PFSK-1 (cell line): Measurements from ENCODE around the gene ALG5.

Source experiments
- POLR2AphosphoS5 ChIP-seq: IDR thresholded peaks from 2 replicates; pipeline ENCODE4 v1.6.1; 2012; ENCODE audit warnings: low read depth, mild to moderate bottlenecking, control low read depth, low read length, moderate library complexity
- TAF1 ChIP-seq: IDR thresholded peaks from 2 replicates; pipeline ENCODE4 v1.6.1; 2012; ENCODE audit warnings: low read length, control low read depth, borderline replicate concordance; ENCODE audit not compliant: insufficient read depth
- TF ChIP-seq, protein P1 (sequence below), 2 experiments: IDR thresholded peaks; 2 replicates each; pipeline versions ENCODE4 v1.6.1 to v1.8.0; 2011 to 2012; ENCODE audit warnings: low read depth in 2 of 2, low read length in 2 of 2, control low read depth in 1 of 2, inconsistent platforms in 1 of 2, mild to moderate bottlenecking in 1 of 2, moderate library complexity in 1 of 2; ENCODE audit not compliant: insufficient read depth in 1 of 2

DNA sequence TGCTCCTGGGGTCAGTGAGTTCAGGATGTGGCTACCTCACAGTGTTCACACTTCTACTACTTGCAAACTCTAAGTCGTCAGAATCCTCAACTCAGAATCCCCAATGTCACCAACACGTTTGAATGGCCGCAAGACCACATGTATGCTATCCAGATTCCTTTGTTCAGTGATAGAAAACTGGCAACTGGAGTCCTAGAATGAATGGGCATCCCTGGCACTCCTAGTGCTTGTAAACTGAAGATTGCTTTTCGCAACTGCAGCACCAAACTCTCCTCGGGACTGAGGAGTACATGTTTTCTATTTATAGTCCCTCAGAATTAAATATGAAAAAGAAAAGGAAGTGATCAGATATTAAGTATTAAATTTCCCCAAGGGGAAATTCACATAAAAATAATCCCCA, 84.0 kb downstream of the ALG5 start:
- TF ChIP-seq TAF1 (no peak), POLR2AphosphoS5 (no peak)
- TF ChIP-seq, protein P1, sequence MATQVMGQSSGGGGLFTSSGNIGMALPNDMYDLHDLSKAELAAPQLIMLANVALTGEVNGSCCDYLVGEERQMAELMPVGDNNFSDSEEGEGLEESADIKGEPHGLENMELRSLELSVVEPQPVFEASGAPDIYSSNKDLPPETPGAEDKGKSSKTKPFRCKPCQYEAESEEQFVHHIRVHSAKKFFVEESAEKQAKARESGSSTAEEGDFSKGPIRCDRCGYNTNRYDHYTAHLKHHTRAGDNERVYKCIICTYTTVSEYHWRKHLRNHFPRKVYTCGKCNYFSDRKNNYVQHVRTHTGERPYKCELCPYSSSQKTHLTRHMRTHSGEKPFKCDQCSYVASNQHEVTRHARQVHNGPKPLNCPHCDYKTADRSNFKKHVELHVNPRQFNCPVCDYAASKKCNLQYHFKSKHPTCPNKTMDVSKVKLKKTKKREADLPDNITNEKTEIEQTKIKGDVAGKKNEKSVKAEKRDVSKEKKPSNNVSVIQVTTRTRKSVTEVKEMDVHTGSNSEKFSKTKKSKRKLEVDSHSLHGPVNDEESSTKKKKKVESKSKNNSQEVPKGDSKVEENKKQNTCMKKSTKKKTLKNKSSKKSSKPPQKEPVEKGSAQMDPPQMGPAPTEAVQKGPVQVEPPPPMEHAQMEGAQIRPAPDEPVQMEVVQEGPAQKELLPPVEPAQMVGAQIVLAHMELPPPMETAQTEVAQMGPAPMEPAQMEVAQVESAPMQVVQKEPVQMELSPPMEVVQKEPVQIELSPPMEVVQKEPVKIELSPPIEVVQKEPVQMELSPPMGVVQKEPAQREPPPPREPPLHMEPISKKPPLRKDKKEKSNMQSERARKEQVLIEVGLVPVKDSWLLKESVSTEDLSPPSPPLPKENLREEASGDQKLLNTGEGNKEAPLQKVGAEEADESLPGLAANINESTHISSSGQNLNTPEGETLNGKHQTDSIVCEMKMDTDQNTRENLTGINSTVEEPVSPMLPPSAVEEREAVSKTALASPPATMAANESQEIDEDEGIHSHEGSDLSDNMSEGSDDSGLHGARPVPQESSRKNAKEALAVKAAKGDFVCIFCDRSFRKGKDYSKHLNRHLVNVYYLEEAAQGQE (IDR thresholded peaks at IDR 0.05; ENCODE audit: insufficient read depth in 1 of 2, low read depth in 2 of 2, low read length in 2 of 2), result no peak
